ENCODE measurements around the gene CKMT1B.
"Not testable (repeated sequence)": the region's sequence is repeated elsewhere in the genome, so short reads cannot be mapped to it uniquely, and the experiment has no call there.

The CKMT1B gene

GRCh38 chr15:43638464-43639204 lies 44.8 kb downstream of the CKMT1B start:
- DNase-seq, result not testable (repeated sequence)
